GM23338 (cell line): ENCODE measurements around the gene MAD1L1. TPM values are rescaled to one million over a fixed set of nuclear protein-coding genes. Genes with fewer than 3 reads are reported as not detected.

ENCODE experiments used
- EZH2 ChIP-seq: fragments of 200-600 bp; sonication (generic); IDR thresholded peaks from one replicate; pipeline ENCODE4 v1.8.0; 2017; ENCODE audit warnings: antibody characterized with exemption, mild to moderate bottlenecking, low read depth; ENCODE audit not compliant: unreplicated experiment
- EZH2phosphoT487 ChIP-seq: fragments of 200-600 bp; sonication (generic); IDR thresholded peaks from one replicate; pipeline ENCODE4 v1.8.1; 2018; ENCODE audit warnings: antibody characterized with exemption; ENCODE audit not compliant: unreplicated experiment
- NANOG ChIP-seq: IDR thresholded peaks from 2 replicates; pipeline ENCODE4 v1.6.1; 2016; ENCODE audit warnings: antibody characterized with exemption, borderline replicate concordance
- STAT1 ChIP-seq: IDR thresholded peaks from one replicate; pipeline ENCODE4 v1.6.1; 2016; ENCODE audit warnings: antibody characterized with exemption; ENCODE audit not compliant: unreplicated experiment
- ZNF114 ChIP-seq: fragments of 250-450 bp; sonication (Bioruptor Pico); IDR thresholded peaks from 2 replicates; pipeline ENCODE4 v1.5.0; 2020; ENCODE audit warnings: mild to moderate bottlenecking, moderate library complexity
- ZNF331 ChIP-seq: fragments of 250-450 bp; sonication (Bioruptor Pico); IDR thresholded peaks from 2 replicates; pipeline ENCODE4 v1.5.0; 2020; ENCODE audit warnings: low read depth, mild to moderate bottlenecking, moderate library complexity
- polyA plus RNA-seq: library from polyadenylated mRNA; unstranded; fragments of >200 nt; fragmentation: Nextera tagmentation; extraction: Ambion mirVana; gene quantifications from 2 replicates; pipeline ENCODE4 v1.2.1, GENCODE V29; 2016
- total RNA-seq: library from RNA; depleted of rRNA; stranded (reverse); fragments of >200 nt; shearing (Covaris generic); gene quantifications from 2 replicates; pipeline ENCODE4 v1.2.3, GENCODE V29; 2014
- TF ChIP-seq, protein P1 (sequence below): IDR thresholded peaks from one replicate; pipeline ENCODE4 v1.6.1; 2018; ENCODE audit warnings: antibody characterized with exemption; ENCODE audit not compliant: unreplicated experiment
- TF ChIP-seq, protein P2 (sequence below): fragments of 250-450 bp; sonication (Bioruptor Pico); IDR thresholded peaks from 2 replicates; pipeline ENCODE4 v1.5.0; 2020; ENCODE audit warnings: mild to moderate bottlenecking, moderate library complexity

MAD1L1 gene
- total and polyA plus RNA-seq, 2 experiments from 2014 or later = 40.3 to 59.3 TPM

DNA sequence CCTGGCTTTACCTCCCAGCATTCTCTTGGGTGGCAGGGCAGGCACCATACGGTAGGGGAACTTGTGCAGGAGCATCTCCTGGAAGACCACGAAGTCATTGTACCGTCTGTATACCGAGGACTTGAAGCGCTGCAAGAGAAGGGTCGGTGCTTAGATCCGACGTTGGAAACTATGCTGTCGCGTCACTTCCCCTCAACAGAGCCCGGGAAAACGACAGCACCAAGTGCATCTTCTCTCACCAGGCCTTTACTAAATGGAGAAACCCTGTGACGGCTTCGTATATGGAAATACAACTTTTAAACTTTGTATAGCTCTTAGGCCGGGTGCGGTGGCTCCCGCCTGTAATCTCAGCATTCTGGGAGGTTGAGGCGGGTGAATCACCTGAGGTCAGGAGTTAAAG lies 42.4 kb upstream of the MAD1L1 start (continued):
- TF ChIP-seq, protein P1, sequence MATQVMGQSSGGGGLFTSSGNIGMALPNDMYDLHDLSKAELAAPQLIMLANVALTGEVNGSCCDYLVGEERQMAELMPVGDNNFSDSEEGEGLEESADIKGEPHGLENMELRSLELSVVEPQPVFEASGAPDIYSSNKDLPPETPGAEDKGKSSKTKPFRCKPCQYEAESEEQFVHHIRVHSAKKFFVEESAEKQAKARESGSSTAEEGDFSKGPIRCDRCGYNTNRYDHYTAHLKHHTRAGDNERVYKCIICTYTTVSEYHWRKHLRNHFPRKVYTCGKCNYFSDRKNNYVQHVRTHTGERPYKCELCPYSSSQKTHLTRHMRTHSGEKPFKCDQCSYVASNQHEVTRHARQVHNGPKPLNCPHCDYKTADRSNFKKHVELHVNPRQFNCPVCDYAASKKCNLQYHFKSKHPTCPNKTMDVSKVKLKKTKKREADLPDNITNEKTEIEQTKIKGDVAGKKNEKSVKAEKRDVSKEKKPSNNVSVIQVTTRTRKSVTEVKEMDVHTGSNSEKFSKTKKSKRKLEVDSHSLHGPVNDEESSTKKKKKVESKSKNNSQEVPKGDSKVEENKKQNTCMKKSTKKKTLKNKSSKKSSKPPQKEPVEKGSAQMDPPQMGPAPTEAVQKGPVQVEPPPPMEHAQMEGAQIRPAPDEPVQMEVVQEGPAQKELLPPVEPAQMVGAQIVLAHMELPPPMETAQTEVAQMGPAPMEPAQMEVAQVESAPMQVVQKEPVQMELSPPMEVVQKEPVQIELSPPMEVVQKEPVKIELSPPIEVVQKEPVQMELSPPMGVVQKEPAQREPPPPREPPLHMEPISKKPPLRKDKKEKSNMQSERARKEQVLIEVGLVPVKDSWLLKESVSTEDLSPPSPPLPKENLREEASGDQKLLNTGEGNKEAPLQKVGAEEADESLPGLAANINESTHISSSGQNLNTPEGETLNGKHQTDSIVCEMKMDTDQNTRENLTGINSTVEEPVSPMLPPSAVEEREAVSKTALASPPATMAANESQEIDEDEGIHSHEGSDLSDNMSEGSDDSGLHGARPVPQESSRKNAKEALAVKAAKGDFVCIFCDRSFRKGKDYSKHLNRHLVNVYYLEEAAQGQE = no peak
- TF ChIP-seq ZNF114 (CRISPR knock-in tag) (no peak), ZNF331 (CRISPR knock-in tag) (no peak), EZH2 (no peak), NANOG (no peak), STAT1 (no peak), EZH2phosphoT487 (no peak)
- TF ChIP-seq, protein P2, sequence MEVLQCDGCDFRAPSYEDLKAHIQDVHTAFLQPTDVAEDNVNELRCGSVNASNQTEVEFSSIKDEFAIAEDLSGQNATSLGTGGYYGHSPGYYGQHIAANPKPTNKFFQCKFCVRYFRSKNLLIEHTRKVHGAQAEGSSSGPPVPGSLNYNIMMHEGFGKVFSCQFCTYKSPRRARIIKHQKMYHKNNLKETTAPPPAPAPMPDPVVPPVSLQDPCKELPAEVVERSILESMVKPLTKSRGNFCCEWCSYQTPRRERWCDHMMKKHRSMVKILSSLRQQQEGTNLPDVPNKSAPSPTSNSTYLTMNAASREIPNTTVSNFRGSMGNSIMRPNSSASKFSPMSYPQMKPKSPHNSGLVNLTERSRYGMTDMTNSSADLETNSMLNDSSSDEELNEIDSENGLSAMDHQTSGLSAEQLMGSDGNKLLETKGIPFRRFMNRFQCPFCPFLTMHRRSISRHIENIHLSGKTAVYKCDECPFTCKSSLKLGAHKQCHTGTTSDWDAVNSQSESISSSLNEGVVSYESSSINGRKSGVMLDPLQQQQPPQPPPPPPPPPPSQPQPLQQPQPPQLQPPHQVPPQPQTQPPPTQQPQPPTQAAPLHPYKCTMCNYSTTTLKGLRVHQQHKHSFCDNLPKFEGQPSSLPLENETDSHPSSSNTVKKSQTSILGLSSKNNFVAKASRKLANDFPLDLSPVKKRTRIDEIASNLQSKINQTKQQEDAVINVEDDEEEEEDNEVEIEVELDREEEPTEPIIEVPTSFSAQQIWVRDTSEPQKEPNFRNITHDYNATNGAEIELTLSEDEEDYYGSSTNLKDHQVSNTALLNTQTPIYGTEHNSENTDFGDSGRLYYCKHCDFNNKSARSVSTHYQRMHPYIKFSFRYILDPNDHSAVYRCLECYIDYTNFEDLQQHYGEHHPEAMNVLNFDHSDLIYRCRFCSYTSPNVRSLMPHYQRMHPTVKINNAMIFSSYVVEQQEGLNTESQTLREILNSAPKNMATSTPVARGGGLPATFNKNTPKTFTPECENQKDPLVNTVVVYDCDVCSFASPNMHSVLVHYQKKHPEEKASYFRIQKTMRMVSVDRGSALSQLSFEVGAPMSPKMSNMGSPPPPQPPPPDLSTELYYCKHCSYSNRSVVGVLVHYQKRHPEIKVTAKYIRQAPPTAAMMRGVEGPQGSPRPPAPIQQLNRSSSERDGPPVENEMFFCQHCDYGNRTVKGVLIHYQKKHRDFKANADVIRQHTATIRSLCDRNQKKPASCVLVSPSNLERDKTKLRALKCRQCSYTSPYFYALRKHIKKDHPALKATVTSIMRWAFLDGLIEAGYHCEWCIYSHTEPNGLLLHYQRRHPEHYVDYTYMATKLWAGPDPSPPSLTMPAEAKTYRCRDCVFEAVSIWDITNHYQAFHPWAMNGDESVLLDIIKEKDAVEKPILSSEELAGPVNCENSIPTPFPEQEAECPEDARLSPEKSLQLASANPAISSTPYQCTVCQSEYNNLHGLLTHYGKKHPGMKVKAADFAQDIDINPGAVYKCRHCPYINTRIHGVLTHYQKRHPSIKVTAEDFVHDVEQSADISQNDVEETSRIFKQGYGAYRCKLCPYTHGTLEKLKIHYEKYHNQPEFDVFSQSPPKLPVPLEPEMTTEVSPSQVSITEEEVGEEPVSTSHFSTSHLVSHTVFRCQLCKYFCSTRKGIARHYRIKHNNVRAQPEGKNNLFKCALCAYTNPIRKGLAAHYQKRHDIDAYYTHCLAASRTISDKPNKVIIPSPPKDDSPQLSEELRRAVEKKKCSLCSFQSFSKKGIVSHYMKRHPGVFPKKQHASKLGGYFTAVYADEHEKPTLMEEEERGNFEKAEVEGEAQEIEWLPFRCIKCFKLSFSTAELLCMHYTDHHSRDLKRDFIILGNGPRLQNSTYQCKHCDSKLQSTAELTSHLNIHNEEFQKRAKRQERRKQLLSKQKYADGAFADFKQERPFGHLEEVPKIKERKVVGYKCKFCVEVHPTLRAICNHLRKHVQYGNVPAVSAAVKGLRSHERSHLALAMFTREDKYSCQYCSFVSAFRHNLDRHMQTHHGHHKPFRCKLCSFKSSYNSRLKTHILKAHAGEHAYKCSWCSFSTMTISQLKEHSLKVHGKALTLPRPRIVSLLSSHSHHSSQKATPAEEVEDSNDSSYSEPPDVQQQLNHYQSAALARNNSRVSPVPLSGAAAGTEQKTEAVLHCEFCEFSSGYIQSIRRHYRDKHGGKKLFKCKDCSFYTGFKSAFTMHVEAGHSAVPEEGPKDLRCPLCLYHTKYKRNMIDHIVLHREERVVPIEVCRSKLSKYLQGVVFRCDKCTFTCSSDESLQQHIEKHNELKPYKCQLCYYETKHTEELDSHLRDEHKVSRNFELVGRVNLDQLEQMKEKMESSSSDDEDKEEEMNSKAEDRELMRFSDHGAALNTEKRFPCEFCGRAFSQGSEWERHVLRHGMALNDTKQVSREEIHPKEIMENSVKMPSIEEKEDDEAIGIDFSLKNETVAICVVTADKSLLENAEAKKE = no peak
